GM23248 (cell line): ENCODE data around the gene LEKR1.

ENCODE experiments used
- EZH2 ChIP-seq: fragments of 200-600 bp; sonication (generic); IDR thresholded peaks from 2 replicates; pipeline ENCODE4 v1.6.1; 2018; ENCODE audit warnings: antibody characterized with exemption, mild to moderate bottlenecking; ENCODE audit not compliant: insufficient read depth, poor library complexity, severe bottlenecking
- EZH2phosphoT487 ChIP-seq: fragments of 200-600 bp; sonication (generic); IDR thresholded peaks from 2 replicates; pipeline ENCODE4 v1.6.1; 2018; ENCODE audit warnings: antibody characterized with exemption, moderate library complexity, mild to moderate bottlenecking, low read depth; ENCODE audit not compliant: insufficient read depth

DNA sequence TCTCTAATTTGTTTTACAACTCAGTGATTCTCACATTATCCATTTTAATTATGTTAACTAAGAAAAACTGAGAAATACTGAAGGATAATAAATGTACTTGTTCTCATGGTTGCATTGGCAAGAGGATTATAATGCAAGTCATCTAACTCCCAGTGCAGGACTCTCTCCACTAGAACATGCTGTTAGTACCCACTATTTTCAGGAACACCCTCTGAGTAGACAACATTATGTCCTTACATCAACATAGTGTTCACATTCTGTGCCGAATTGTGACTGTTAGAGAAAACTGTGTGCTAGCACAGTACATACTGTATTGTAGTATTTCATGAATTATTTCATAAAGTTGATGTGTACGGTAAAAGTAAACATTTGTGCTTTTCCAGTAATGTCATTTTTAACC is 80.1 kb downstream of the LEKR1 start:
- TF ChIP-seq EZH2 (no peak), EZH2phosphoT487 (no peak)
